HG03025 (cell line): Measurements from ENCODE around the gene FAM98B.

Experiments
- ATAC-seq: cut with Tn5 transposase; IDR thresholded peaks from one replicate; pipeline ENCODE4 v1.9.1; 2021; ENCODE audit warnings: mild to moderate bottlenecking, moderate library complexity; ENCODE audit not compliant: unreplicated experiment, low FRiP score

FAM98B gene

DNA sequence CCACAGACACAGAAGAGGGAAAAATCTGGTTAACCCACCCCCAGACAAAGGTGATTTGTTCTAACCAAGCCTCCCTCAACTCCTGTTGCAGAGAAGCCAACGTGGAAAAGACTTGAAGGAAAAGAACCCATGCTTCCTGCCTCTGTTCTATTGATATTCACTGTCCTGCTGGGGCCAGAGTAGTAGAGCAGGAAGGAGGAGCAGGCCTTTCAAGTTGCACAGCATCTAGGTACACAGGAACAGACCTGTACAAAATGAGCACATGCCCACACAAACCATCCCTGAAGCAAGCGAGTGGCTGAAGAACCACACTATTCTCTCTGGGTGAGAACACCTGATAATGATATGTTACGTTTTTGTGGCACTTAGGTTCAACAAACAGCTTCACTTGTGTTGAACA, 80.8 kb downstream of the FAM98B start:
- no peak for ATAC-seq

DNA sequence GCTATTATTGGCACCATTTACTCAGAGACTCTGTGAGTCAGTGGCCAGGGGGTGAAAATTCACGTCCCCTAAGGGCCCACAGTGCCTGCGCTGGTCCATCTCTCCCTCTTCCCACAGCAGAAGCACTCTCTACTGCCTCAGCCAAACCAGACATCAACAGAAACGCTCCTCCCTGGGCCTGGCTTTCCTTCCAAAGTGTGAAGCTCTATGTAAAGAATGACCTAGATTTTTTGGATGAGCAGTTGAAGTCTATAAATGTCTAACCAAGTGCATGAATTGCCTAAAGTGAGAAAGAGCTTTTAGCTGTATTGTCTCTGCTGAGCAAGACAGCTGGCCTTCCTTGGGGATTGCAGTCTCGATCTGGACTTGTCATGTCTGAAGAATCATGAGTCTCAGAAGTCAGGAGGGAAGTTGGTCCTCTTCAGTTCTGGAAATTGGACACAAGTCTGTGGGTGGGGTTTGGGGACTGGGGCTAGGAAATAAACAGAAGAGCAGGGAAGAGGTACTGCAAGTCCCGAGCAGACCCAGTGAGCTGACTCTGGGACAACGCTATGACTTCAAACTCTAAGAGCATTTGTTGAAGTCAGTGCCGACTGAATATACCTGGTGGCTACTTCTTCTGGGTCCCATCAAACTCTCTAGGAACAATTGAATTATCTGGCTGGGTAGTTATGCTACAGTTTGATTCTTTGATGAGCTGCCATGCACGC, 81.7 kb downstream of the FAM98B start:
- ATAC-seq: no peak

DNA sequence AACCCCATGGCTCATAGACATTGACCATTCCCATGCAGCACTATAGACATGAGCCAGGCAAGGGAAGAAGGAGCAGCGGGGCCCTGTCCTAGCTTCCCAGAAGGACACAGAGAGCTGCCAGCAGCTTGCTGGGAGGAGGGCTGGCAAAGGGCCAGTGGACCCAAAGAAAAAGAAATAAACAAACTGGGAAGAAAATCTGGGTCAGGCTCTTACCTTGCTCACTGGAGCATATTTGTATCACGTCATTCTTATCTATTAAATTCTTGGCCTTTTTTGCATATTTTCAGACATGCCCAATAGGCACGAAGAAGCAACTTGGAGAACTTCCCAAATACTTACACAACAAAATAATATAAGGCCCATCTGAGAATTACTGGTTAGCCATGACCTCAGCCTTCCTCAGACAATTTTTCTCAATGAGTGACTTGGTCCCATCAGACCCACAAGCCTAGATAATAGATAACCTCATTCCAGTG, 82.3 kb downstream of the FAM98B start:
- ATAC-seq: no peak
